Activated CD8-positive, alpha-beta memory T cell treated with anti-CD3 and anti-CD28 coated beads, Interleukin-2, amount 50 U/mL, for 1 hour (primary cell): ENCODE data around the gene SPON2.
A peak's percentile ranks its signal among the peaks of the same experiment; 100 is the strongest.

Experiments
- DNase-seq: peaks from one replicate; pipeline ENCODE4 v3.0.0-alpha.2; 2020; ENCODE audit errors: extremely low read depth

SPON2 gene

DNA sequence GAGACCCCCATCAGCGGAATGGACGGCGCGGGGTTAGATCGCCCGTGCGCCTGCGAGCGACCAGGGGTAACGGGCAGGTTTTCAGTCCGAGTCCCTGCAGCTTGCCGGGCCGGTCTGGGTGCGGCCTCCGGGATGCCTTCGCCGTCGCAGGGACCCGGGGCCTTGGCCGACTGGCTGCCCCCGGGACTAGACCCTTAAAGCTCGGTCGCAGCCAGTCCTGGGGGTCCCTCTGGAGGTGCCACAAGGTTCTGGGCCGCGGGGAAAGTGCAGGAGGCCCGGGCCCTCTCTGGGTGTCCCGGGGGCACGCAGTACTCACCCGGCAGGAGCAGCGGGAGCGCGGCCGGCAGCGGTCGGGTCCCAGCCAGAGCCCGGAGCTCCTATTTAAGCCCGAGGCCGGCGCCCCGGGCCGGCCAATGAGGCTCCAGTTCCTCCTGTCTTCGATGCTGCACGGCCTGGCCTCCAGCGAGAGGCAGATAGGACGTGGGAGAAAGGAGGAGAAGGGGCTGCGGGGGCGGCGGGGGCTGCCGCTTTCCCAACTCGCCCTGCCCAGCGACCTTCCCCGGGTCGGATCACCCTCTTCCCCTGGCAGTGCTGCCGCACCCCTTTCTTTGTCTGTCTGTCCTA is at the start of gene SPON2:
Gene SPON2 (minus strand): TSS at position 356 of the 624 bp plus-strand sequence.
- DNase-seq, result no peak

DNA sequence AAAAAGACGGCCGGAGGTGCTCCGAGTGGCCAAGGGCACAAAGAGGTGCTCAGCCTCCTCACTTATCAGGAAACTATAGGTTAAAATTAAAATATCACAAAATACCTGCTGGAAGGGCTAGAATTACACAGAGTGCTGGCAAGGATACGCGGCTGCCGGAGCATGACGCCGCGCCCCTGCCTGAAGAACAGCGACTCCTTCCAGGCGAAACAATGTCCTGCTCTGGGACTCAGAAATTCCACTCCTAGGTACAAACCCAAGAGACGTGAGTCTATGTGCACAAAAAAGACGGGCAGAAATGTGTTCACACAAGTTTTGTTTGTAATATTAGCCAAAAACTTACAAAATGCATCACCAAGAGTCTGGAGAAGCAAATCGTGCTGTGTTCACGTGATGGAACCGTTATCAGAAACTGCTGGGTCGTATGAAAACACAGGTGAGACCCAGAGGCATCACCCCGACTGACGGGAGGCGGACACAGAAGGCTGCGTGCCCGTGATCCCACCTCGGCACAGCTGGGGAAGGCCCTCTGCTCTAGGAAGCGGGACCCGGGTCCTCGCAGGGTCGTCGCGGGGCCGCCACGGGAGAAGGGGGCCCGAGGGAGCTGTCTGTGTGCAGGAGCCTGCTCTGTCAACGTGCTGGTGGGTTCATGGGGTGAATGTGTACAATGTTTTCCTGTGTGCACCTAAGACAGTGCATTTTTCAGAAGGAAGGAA is 48.9 kb upstream of the SPON2 start:
- DNase-seq, result no peak

DNA sequence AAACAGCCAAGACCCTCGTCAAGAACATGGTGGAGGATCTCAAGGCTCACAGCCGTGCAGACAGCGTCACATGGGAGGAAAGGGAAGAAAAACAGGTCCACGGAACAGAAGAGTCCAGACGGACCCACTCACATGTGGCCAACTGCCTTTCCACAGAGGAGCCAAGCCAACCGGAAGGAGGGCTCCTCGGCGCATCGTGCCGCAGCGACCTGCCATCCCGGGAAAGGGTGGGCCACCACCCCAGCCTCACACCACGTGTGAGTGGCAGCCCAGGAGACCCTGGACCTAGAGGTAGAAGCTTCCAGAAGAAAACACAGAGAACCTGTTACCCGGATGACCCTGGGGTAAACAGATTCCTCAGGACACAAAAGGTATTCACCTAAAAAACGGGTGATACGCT is 48.2 kb upstream of the SPON2 start:
- DNase-seq, result no peak

DNA sequence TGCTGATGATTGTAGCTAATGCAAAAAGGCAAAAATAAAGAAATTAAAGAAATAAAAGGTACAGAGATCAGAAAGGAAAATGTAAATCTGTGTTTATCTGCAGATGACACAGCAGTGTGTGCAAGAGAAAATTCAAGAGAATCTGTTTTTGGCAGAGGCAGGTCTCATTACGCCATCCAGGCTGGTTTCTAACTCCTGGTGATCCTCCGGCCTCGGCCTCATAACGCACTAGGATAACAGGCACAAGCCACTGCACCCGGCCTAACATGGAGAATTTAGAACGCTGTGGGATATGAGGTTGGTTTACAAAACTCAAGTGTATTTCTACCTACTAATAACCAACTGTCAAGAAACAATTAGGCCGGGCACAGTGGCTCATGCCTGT is 47.2 kb upstream of the SPON2 start:
- DNase-seq, result no peak

DNA sequence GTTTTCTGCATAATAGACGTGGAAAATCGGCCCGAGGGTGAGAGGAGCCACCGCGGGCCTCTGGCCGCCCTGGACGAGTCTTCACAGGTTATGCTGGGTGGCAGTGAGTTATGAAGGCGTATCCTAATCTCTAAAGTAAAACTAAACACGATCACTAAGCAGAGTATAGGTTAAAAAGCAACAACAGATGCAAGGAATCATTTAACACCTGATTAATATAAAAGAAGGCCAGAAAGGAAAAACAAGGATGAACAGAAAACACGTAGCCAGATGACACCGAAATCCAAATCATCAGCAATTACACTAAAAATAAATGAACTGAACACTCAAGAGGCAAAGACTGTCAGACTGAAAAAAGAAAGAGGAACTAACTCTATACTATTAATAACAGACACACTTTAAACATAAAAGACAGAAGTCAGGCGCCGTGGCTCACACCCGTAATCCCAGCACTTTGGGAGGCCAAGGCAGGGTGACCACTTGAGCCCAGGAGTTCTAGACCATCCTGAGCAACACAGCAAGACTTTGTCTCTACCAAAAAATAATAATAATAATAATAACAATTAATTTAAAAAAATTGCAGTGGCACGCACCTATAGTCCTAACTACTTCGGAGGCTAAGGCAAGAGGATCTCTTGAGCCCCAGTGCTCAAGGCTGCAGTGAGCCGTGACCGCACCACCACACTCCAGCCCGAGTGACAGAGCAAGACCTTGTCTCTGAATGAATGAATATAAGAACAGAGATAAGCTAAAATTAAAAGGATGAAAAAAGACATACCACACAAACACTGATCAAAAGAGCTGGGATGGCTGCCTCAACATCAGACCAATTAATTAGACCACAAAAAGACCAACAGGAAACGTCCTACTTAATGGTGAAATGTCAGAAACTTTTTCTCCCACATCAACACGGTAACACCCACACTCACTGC is 46.5 kb upstream of the SPON2 start:
- no peak for DNase-seq

DNA sequence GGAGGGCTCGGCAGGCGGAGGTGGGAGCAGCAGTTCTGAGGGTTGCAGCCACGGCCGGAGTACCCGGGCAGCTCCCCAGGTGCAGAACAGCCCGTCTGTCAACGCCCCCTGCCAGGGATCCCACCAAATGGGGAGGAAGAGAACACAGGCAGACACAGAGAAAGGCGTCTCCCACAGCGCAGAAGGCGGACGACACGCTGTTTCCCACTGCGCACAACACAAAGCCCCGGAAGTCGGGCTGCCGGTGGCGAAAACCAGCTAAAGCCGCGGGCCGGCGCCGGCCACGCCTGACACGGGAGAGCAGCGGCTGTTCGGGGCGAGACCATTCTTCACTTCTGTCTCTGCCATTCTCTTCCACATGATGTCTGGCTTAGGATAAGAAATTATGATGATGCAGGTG is 45.0 kb upstream of the SPON2 start:
- DNase-seq, result no peak

DNA sequence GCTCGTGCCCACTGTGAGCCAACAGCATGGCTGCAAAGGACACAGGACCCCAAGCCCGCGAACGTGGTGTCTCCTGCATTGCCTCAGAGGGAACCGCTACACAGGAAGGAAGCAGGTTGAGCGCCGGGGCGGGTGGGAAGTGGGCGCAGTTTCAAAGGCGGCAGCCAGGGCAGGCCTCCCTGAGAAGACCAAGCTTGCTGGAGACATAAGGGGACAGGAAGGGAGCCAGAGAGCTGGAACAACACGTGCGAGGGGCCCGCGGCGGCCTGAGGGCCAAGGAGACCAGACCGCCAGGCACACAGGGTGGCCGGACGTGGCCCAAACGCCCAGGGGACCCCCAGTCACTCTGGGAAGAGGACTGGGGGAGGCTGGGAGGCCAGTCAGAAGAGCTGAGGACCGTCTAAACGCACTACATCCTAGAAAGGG is 44.5 kb upstream of the SPON2 start:
- DNase-seq, result peak; percentile 28

DNA sequence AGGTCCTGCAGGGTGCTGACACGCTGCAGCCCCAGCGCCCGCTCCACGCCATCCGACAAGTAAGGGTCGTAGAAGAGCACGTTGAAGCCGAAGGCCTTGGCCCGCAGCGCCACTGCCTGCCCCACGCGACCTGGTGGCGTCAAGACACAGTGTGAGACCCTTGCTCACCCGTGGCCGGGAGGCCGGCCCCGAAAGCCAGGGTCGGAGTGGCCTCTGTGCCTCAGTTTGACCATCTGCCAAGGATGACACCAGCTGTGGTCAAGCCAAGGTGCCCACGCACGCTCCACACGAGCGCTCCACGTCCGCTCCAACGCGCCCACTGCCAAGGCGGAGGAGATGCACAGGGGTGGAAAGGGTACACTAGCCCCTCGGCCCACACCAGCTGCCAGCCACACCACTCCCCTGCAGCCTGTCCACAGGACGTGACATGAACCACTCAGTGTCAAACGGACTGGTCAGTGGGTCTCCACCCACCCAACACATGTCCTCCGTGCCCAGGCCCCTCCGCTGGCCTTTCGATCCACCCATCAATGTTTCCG is 43.8 kb upstream of the SPON2 start:
- DNase-seq, result no peak

DNA sequence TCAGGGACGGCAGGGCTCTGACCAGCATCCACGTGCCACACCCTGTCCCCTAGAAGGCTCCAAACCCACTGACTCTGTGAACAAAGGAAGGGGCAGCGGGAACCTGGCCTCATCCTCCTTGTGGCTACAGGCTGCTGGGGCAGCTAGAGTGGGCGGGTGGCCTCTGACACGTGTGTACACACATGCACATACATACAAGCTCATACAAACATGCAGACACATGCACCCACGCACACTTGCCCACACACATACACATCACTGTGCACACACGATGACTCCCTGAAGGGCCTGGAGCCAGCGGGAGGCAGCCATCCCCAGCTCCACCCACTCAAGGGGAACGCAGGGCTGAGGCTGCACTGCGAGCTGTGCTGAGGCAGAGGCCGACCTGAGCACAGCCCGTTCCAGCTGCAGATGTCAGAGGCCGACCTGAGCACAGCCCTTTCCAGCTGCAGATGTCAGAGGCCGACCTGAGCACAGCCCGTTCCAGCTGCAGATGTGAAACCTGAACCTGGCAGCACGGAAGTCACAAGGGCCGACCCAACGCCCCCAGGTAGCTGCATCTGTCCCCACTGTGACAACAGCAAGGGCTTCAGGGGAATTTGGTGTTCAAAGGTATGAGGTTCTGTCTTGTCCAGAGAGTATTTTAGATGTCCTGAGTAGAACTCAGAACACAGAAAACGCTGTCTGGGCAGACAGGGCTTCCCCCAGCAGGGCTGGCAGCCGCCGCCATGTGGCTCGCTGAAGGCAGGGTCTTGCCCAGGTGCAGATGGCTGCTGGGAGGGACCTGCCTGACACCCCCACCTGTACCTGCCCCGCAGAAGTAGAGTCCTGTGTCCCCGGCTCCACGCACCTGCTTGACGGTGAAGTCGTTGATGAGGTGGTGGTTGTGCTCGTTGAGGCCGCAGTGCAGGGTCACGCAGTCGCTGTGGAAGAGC is 43.0 kb upstream of the SPON2 start:
- no peak for DNase-seq

DNA sequence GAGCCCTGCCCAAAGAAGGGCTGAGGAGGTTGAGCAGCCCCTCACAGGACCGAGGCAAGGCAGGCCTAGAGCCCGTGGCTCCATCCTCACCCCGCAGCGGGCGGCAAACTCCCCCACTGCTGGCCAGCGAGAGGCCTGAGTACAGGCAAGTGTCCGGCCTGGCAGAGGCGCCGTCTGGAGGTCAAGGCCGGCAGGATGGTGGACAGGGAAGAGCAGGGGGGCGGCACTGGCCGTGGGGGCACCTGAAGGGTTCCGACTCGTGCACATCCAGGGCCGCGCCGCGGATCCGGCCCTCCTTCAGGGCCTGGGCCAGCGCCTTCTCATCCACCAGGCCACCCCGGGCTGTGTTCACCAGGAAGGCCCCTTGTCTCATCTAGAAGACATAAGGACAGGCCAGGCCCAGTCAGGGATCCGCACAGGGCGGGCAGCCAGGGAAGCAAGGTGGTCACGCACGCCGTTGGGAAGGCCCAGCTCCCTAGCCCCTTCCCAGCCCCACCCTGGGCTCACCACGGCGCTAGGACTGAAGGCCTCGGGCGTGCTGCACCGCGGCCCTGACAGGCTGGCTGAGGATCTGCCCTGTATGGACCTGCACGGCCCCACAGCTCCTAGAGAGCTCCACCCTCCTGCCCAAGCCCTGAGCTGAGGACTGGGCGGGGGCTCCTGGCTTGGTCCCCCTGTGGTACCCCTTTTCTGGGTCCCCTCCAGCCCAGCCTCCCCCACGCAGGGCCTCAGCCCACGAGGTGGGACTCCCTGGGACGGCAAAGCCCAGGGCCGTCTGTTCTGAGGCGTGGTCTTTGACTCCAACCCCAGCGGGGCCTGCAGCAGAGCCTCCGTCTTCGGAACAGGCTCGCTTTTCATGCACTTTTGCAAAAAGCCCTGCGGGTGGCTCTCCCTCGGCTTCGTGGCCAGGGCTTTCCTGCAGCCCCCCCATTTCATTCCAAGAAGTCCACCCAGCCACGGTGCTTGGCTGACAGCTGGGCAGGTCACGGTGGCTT is 42.0 kb upstream of the SPON2 start:
- DNase-seq, result no peak

DNA sequence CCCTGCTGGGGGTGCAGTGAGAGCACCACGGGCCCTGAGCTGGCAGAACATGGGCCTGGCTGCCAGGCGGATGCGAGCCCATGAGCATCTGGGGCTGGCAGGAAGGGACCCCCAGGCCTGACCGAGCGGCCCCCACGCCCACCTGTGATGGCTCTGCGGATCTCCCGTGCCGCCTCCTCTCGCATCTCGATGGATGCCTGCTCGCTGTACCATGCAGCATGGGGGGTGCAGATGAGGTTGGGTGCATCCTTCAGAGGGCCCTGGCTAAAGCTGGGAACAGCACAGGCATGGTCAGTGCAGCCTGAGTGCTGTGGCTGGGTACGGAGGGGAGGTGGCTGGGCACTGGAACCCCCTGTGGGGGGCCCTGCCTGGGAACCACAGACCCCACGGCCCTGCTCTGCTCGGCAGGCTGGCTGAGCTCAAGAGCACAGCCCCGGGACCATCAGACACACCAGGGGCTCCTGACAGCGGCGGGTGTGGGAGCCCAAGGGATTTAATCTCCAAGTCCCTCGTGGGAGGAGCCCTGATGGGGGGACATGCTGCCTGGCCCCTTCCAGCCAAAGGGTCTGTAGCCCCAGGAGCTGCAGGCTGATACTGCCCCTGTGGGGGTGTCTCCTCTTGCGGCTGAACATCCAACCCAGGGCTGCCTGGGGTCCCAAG is 41.1 kb upstream of the SPON2 start:
- no peak for DNase-seq

DNA sequence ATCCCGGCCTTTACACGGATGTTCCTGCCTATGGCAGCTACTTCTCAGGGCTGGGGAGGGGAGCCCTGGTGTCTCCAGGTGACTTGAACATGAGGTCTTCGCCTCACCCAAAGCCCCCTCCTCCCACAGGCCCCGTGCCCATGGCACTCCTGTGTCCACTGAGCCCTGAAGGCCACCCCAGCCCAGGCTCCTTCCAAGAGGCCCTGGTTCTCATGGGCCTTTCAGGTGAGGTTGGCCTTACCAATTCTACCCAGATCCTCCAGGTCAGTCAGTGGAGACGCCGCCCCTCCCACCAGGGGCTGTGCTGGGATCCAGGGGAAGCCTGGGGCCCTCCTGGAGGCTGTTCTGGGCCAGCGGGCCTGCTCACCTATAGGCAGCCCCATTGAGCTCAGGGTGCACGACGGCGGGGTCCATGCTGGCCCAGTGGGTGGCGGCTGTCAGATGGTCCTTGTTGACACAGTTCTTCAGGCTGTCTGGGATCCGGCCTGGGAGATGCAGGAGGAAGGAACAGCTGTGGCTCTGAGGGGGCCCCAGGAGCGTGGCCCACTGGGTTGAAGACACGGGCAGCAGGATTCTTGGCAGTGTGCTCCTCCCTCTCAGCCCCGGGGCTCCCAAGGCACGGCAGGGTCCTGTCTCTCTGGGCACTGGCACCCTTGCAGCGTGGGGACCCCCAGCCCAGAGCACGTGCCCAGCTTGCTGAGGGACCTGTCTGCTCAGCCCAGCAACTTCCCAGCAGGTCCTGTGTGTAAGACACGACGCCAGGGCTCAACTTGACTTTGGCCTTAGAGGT is 40.4 kb upstream of the SPON2 start:
- DNase-seq, result no peak

DNA sequence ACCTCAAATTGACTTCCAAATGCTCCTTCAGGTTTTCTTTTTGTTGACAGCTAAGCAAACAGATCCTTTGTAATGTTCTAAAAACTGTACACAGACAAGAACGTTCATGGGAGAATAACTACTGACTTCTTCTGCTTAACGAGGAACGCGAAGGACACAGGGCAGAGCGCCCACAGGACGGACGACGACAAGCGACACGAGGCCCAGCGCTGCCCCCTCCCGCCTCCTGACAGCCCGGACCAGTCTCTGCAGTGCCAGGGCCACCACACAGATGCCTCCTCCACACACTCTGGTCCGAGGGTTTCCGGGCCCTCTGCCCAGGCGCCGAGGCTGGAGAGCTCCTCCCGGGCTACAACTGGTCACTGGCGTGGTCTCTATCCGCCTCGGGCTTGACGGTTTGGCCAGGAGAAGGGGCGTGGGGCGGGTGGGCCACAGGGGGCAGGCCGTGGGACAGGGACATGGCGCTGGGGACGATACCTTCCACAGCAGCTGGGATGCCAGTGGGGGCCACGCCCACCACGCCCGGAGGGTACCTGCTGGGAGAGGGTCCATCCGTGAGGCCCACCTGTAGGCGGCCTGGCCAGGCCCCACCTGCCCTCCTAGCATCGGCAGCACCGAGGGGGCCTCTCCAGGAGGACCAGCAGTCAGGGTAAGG is 39.6 kb upstream of the SPON2 start:
- DNase-seq, result no peak

DNA sequence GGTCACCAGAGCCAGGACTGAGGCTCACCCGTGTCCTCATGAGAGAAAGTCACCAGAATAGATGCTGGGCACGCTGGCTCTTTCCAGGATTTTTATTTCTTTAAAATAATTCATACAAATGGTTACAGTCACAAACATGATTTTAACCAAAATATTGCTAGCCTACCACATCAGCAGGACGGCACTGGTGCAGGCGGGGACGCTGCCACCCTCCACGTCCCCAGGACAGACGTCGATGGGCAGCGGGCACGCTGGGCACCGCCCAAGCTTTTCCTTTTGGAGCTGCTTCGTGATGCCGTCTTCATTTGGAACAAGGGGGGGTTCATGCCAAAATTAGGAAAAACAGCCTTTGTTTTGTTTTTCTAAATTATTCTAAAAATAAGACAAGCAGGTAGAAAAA is 39.0 kb upstream of the SPON2 start:
- DNase-seq, result no peak

DNA sequence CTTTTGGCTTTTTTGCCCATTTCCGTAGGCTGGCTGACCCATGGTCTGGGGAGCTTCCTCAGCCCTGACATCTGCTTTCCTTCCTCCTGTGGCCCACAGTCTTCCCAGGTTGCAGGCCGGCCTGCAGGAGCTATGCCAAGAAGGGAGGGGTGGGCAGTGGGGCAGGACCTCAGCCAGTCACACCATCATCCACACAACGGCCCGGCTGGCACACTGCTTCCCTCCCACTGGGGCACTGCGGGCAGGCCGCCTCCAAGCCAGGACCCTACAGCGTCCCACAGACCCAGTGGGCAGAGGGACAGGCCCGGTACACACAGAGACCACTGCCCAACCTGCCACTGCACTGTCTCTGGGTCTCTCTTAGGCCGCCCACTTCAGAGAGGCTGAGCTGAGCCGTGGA is 38.6 kb upstream of the SPON2 start:
- no peak for DNase-seq

DNA sequence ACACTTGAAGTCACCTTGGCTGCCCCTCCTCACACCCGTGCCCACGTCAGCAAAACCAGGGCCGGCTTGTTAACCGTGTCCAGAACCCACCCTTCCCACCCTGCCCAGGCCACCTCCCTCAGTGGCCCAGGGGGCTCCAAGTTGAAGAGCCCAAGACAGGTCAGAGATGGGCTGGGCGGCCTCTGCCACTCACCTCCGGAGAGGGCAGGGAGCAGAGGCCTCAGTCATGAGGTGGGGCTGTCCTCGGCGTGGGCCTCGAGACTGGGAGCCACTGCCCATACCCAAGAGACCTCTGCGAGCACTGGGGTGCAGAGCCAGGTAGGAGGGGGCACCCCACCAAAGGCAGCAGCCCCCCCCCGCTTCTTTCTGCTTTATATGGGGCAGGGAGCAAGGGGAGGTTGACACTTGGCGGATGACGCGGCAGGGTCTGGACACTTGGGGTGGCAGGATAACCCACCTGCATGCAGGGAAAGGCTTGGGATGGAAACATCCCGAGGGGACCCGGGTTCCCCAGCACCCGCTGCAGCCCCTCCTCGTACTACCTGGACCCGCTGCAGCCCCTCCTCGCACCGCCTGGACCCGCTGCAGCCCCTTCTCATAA is 38.0 kb upstream of the SPON2 start:
- DNase-seq, result no peak

DNA sequence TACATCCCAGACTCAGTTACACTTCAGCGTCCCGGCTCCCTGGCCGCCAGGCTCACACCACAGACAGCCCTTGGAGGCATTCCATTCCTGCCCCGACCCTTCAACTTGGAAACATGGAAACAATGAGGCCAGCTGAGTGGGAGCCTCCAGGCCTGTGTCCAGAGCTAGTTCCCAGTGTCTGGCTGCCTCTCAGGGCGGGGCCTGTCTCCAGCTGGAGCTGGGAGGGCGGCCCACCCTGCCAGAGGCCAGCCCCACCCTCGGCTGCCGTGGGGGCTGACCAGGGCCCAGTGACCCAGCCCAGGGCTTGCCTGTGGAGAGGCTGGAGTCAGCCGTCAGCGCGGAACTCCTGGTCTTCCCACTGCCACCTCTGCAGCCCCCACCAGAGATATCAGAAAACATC is 37.4 kb upstream of the SPON2 start:
- DNase-seq, result no peak
